COLO668 (cell line): Measurements from ENCODE around the gene CARM1.
"Not testable (repeated sequence)": the region's sequence is repeated elsewhere in the genome, so short reads cannot be mapped to it uniquely, and the experiment has no call there.

Experiments
- DNase-seq: peaks from one replicate; lab custom pipeline; 2025; ENCODE audit not compliant: unreplicated experiment; lab: John Stamatoyannopoulos, UW

The CARM1 gene

GRCh38 chr19:10870955-10871603 lies at the start of gene CARM1:
Gene CARM1, plus strand, starts transcription at chr19:10871553. Its CDS starts 150 bp downstream, at chr19:10871703.
- DNase-seq = peak; percentile 99

- DNase-seq = no peak
Measured at GRCh38 chr19:10823690-10824089, 47.7 kb upstream of the CARM1 start.

GRCh38 chr19:10826231-10826630 lies 45.1 kb upstream of the CARM1 start:
- no peak for DNase-seq

GRCh38 chr19:10826846-10827245 lies 44.5 kb upstream of the CARM1 start:
- no peak for DNase-seq

- no peak for DNase-seq
Measured at GRCh38 chr19:10828981-10829821, 42.2 kb upstream of the CARM1 start.

- no peak for DNase-seq
Measured at GRCh38 chr19:10829967-10830366, 41.4 kb upstream of the CARM1 start.

- no peak for DNase-seq
Measured at GRCh38 chr19:10830370-10830769, 41.0 kb upstream of the CARM1 start.

- no peak for DNase-seq
Measured at GRCh38 chr19:10830931-10831779, 40.2 kb upstream of the CARM1 start.

GRCh38 chr19:10831987-10832938 lies 39.1 kb upstream of the CARM1 start:
- DNase-seq = no peak

GRCh38 chr19:10832939-10833296 lies 38.4 kb upstream of the CARM1 start:
- no peak for DNase-seq

- DNase-seq = peak; percentile 26
Measured at GRCh38 chr19:10835089-10835753, 36.1 kb upstream of the CARM1 start.

GRCh38 chr19:10835754-10836478 lies 35.4 kb upstream of the CARM1 start, which contains the start of gene TMED1:
Gene TMED1, minus strand, starts transcription at chr19:10836212. Its CDS starts 21 bp downstream, at chr19:10836191.
- peak; percentile 100 for DNase-seq

- peak; percentile 86 for DNase-seq
Measured at GRCh38 chr19:10836479-10837330, 34.6 kb upstream of the CARM1 start.

GRCh38 chr19:10837649-10838048 lies 33.7 kb upstream of the CARM1 start:
- DNase-seq = not testable (repeated sequence)

- no peak for DNase-seq
Measured at GRCh38 chr19:10838377-10838776, 33.0 kb upstream of the CARM1 start.

GRCh38 chr19:10839114-10840050 lies 32.0 kb upstream of the CARM1 start:
- no peak for DNase-seq

GRCh38 chr19:10842788-10843187 lies 28.6 kb upstream of the CARM1 start:
- no peak for DNase-seq
